NCI-H510A (cell line): ENCODE results near the gene APOBR.
"Not testable (repeated sequence)": the region's sequence is repeated elsewhere in the genome, so short reads cannot be mapped to it uniquely, and the experiment has no call there.

ENCODE experiments used
- DNase-seq: peaks from one replicate; lab custom pipeline; 2025; lab: John Stamatoyannopoulos, UW

The APOBR gene

GRCh38 chr16:28497861-28498599 lies 3.6 kb downstream of the APOBR start:
- DNase-seq = no peak

- no peak for DNase-seq
Observed at GRCh38 chr16:28498666-28499381, 4.4 kb downstream of the APOBR start.

DNA sequence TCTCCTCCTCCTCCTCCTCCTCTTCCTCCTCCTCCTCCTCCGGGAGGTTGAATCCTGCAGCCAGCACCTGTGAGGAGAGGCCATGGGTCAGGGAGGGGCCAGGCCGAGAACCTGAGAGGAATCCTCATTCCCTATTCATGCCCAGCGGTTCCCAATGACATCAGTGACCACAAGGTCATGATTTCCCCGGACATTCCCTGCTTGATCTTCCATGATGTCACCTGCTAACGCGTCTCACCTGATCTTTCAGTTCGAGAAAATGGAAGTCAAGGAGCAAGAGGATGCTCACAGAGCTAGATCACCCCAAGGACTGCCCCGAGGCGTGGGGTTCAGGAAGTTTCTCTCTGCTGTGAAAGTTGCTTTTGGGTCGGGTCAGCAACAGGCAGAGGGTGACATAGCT lies 5.4 kb downstream of the APOBR start:
- DNase-seq = no peak

GRCh38 chr16:28500476-28501180 lies 6.2 kb downstream of the APOBR start:
- not testable (repeated sequence) for DNase-seq

DNA sequence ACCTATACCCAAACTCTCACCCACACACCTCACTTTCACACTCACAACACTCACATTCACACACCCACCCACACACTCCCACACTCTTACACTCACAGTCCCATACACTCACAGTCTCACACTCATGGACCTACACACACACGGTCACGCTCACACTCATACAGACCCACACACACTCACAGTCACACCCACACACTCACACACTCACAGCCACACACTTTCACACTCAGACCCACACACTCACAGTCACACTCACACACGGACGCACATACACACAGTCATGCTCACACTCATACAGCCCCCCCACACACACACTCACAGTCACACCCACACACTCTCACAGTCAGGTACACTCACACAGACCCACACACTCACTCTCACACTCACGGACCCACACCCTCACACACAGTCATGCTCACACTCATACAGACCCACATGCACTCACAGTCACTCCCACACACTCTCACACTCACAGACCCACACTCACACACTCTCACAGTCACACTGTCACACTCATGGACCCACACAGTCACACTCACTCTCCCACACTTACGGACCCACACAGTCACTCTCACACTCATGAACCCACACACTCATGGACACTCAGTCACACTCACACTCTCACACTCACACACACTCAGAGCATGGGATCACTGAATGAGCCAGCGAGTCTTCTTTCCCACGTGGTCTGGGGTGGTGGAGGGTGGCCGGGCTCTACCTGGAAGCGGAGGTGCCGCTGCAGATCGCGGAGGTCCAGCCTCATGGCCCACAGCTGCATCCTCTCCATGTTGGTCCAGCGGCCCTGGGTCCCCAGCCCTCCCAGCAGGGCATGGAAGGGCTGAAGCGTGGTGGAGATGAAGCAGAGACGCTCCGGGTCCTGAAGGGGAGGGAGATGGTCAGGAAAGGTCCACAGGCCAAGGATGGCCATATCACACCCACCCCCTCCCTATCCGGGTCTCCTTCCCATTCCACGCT lies 7.1 kb downstream of the APOBR start:
- no peak for DNase-seq

DNA sequence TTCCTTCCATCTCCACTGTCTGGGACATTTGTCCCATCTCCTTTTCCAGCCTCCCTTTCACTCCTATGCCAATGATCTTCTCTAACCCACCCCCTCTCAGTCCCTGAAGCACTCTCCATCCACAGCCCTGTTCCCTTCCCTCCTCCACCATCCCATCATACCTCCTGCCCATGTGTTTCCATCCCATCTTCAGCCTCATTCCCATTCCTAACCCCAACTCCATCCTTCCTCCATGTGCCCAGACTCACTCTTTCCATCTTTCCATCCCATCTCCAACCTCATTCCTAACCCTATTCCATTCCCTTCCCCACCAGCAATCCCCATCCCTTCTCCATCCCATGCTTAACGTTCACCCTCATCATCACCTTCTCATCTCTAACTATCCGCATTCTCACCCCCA lies 7.8 kb downstream of the APOBR start:
- no peak for DNase-seq

DNA sequence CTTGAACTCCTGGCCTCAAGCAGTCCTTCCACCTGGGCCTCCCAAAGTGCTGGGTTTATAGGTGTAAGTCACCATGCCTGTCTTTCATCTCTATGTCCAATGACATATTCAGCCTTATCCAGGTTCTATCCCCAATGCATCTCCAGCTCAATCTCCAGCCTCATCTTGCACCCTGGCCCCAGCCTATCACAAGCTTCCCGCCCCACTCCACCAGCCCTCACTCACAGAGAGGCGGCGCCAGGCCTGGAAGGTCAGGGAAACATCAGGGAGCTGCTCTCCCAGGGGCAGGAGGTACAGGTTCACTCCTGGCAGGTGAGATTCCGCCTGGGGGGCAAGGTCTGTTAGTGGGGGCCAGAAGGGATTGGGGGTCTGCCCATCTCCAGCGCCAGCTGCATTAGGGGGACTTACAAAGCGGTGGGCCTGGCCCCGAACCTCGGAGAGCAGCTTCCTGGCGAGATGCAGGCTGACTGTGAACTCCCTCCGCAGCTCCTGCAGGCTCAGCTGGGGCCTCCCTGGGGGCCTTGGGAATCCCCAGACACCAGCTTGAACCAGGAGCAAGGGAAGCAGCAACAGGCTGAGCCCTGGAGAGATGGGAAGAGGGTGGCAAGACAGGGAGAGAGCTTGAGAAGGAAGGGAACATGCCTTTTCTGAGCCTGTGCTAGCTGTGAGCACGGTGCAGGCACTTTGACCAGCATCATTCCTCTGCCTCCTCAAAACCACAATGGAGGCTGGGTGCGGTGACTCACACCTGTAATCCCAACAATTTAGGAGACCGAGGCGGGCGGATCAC lies 9.2 kb downstream of the APOBR start:
- DNase-seq = no peak

DNA sequence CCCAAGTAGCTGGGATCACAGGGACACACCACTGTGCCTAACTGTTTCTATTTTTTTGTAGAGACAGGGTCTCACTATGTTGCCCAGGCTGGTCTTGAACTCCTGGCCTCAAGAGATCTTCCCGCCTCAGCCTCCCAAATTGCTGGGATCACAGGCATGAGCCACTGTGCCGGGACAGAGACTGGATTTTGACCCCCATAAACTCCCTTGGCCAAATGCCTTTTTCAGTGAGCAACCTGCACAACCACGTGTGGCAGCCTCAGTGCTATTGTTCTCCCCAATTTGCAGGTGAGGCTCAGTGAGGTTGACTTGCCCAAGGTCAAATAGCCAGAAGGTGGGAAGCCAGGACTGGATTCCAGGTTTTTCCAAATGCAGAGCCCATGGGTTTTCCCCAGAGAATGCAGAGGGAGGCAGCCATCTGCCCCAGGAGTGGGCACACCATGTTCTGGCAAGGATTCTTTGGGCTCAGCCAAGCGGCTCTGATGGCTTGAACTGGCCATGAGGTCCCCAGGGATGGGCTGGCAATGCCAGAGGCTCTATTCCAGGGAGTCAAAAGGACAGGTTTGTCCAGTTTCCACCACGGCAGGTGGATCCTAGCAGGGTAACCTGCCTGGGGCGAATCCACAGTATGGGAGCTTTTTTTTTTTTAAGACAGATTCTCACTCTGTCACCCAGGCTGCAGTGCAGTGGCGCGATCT lies 10.4 kb downstream of the APOBR start:
- DNase-seq = no peak

- no peak for DNase-seq
Observed at GRCh38 chr16:28505489-28506137, 11.2 kb downstream of the APOBR start.

DNA sequence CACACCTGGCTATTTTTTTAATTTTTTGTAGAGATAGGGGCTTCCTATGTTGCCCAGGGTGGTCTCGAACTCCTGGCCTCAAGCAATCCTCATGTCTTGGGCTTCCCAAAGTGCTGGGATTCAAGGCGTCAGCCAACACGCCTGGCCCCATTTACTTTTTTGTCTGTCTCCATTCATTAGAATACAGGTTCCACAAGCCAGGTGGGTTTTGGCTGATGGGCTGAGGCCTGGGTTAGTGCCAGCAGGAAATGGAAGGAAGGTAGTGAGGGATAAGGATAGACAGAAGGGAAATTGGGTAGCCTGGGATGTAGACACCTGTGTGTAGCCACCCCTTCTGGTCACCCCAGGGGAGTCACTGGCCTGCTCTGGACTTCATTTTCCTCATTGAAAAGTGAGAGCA lies 16.6 kb downstream of the APOBR start:
- DNase-seq = no peak

DNA sequence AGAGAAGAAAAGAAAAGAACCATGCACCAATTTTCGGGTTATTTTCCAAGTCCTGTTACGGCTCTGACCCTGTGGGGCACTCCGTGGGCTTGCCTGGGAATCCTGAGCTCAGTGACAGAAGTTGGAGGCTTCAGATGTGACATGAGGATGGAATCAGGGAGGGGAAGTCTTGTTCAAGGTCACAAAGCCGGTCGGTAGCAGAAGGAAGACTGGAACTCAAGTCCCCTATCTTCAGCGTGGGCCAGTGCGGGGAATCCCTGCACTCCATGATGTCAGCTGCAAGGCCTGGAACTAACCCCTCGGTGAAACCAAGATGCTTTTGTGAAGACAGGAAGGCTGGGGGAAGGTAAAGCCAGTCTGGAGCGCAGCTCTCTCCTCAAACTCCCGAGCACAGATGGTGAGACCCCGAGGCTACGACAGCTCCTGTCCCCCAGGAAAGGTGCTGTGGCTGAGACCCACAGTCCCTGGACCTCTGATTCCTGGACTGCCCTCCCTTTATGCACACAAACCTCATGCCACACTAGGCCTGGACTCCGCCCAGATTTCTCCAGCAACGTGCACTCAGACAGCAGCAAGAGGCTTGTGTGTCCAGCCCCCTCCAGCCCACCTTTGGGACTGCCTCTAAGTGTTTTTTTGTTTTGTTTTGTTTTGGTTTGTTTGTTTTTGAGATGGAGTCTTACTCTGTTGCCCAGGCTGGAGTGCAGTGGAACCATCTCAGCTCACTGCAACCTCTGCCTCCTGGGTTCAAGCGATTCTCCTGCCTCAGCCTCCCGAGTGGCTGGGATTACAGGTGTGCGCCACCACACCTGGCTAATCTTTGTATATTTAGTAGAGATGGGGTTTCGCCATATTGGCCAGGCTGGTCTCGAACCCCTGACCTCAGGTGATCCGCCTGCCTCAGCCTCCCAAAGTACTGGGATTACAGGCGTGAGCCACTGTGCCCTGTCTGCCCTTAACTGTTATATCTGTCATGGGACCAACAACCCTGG lies 17.7 kb downstream of the APOBR start:
- DNase-seq = no peak

DNA sequence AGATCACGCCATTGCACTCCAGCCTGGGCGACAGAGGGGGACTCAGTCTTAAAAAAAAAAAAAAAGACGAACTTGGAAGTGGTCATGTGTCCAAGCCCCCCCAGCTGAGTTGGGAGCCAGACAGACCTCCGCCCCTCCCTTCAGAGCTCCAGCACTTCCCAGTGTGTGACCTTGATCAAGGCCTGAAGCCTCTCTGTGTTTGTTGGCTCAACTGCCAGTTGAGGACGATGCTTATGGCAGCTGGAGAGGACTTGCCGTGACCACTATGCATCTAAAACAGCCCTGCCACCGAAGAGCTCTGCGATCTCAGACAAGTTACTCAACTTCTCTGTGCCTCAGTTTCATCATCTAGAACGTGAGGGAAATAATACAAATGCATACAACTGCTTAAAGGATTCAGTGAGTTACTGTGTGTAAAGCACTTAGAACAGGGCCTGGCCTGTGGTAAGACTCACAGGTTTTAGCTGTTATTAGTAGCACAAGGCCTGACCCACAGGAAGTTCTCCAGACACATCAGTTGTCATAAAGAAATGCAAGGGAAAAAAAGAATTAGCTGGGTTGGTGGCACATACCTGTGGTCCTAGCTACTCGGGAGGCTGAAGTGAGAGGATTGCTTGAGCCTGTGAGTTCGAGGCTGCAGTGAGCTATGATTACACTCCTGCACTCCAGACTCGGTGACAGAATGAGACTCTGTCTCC lies 19.2 kb downstream of the APOBR start:
- no peak for DNase-seq

DNA sequence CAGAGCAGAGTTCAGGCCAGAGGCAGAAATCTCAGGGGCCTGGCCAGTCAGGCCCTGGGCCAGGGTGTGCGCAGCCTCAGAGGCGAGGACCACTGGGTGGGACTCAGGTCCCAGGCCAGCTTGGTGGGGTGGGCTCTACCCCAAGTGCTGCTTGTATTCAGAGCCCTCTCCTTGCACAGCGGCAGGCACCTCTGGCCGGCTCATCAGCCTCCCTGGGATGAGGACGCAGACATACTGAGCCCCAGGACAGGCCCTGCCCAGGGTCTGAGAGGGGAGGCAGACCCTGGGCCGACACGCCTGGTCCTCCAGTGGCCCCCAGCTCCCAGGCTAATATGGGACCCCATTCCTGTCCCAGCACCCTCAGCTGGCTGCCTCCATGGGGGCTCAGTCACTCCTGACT lies 19.8 kb downstream of the APOBR start:
- no peak for DNase-seq

DNA sequence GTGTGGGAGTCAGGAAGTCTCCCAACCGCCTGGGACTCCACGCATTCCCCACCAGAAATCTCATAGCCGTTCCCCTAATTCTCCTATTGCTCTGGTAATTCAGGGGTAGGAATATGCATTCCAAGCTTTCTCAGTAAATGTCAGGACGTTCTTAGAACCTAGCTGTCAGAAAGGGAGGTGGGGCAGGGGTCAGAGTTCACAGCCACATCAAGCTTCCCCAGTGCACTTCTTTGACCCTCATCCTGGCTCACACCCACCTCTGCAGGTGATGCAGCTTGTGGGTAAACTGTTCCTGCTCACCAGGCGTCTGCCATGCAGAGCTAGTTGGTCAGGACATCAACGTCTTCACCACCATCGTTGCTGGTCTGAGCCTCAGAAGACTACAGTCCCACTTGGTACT lies 26.2 kb downstream of the APOBR start:
- DNase-seq = no peak

DNA sequence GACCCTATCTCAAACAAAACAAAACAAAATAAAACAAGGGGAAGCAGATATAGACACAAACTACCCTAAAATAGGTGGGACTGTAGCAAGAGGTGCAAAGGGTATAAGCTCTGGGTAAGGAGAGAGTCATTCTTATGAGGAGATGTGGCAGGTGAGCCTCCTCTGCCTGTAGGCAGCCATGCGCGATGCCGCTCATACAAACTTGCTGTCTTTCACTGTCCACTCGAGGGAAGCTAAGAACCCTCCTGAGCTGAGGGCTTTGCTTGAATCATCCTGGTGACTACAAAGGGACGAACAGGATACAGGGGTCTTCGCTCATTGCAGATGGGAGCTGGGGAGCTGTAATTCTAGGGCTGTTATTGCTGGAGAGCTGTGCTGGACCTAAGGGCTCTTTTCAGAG lies 27.0 kb downstream of the APOBR start:
- DNase-seq = no peak

- no peak for DNase-seq
Observed at GRCh38 chr16:28522792-28523191, 28.3 kb downstream of the APOBR start.

DNA sequence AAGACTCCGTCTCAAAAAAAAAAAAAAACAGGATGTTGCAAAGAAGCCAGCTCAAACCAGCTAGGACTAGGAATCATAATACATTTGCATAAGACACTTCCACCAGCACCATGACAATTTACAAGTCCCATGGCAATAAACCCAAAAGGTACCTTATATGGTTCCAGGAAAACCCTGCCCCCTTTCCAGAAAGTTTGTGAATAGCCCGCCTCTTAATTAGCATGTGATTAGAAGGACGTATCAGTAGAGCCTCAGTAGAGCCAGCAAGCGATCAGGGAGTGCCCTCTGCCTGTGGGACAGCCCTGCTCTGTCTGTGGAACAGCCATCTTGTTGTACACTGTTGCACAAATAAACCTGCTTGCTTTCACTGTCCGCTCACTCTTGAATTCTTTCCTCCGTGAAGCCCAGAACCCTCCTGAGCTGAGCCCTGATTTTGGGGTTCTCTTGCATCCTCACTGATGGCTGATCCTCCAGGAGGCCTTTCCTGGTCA lies 30.3 kb downstream of the APOBR start:
- DNase-seq = no peak
